Ramos (cell line): ENCODE data around the gene DLGAP1.
"Not testable (repeated sequence)": the region's sequence is repeated elsewhere in the genome, so short reads cannot be mapped to it uniquely, and the experiment has no call there.

Experiments used
- in situ Hi-C: fragments of 300-500 bp; cut with MboI; formaldehyde crosslinking; loops from one replicate; pipeline ENCODE4 v1.14.3; 2022; ENCODE audit warnings: low sequenced_read_pairs; ENCODE audit not compliant: unreplicated experiment

Gene DLGAP1

DNA sequence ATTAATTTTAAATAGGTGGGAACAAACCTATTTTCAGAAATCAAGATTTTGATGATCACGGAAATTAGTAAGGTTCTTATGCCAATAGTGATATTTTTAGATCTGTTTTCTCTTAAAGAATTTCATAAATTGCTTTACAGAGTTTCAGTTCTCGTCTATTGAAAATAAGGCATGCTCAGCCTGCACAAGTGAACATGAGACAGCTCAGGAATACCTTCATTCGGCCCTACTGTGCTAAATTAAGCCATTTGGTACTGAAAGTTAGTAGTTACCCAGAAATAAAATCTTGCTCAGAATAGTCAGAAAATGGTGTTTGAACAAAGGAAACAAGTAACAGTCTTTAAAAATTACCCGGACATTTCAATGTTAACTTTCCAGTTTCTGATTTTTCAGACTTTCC lies 60.4 kb downstream of the DLGAP1 start:
- in situ Hi-C loops = no loop called here

DNA sequence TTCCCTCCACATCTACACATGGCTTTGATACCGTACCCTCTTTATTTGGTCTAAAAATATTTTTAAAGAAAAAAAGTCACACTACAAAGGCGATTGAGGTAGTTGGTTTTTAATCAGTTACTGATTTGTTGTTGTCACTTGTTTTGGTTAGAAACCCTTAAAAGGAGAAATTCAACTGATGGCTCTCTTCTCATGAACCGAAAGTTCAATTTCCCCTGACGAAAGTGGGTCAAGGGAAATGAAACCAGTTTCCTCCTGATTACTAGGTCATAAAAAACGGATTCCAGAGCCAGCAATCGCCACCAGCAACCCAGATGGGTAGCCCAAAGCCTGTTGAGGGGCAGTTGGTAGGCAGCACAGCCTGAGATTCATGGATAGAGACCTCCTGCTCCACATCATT lies 63.2 kb downstream of the DLGAP1 start:
- in situ Hi-C loops = no loop called here

DNA sequence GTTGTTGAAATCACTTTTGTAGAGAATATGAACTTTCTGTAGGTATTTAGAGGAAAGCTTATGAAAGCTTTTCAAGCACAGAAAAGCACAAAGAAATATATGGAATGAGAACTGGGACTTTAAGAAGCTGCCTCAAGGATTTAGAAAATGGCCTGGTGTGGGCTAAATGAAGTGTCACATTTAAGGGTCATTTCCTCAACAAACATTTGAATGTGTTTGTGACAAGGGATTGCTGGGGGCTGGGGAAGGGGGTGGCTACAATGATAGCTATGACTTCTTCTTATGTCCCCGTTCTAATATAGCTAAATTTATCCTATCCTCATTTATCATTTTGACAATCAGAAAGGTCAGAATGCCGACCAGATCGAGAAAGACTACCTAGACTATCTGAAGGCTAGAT lies 69.2 kb downstream of the DLGAP1 start:
- in situ Hi-C loops = no loop called here

DNA sequence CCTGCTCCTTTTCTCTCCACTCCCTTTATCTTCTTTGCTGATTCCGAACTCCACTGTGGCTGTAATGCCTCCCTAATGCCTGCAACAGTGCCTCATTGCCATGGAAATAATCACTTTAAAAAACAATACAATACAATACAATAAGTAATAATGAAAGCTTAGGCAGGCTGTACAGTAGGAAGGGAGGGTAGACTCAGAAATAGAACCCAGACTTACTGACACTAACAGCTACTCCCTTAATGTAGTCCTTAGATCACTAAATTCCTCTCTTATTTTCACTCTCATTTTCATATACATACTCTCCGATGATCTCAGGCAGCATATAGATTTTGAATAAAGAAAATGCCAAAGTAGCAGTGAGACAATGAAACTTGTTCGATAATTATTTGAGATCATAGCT lies 70.2 kb downstream of the DLGAP1 start:
- in situ Hi-C loops = no loop called here

DNA sequence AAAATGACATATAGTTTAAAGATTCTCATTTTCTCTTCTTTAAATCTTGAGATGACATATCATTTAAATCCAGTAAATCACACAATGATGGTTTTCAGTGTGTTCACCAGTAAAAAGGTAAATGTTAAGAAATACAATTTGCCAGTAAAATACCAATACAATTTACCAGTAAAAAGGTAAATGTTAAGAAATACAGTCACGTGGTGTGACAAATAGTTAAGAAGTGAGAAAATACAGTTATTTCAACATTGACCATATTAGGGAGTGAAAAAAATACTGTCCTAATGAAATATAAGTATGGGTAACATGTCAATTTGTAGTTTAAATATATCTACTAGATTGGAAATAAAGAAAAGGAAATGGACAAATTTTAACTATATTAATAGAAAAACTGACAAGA lies 80.5 kb downstream of the DLGAP1 start:
- in situ Hi-C loops = no loop called here

DNA sequence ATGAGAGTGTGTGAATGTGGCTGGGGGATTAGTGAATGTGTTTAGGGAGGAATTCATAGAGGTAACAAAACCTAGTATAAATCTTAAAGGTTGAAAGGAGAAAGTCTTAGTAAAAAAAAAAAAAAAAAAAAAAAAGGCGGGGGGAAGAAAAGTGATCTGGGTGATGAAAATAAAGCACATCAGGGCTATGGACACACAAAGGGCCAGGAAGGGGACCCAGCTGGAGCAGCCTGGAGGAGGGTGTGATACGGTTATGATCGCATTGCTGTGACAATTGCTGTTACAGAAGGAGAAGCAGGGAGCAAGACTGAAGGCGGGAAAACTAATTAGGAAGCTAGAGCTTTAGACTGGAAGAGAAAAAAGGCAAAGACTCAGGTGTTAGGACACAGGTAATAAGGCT lies 85.4 kb downstream of the DLGAP1 start:
- in situ Hi-C loops = no loop called here

DNA sequence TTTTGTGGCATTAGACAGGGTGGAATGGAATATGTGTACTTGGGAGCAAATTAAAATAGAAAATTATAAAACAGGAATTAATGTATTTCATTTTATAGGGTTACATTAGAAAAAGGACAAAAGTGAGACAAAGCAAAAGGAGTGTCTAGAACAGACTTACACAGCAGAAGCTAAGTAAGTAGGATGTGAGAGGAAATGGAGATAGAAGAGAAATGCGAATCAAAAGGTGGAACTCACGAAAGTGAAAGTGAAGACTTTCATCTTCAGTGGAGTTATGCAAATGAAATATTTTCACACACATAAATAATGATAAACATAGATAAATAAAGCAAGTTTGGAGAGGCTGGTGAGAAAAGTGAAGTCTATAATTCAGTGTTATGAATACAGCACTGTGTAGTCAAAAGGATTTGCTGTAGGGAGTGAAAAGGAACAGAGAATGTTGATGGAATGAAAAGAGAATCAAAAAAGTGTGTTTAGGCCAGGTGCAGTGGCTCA lies 94.8 kb downstream of the DLGAP1 start:
- in situ Hi-C loops = no loop called here

DNA sequence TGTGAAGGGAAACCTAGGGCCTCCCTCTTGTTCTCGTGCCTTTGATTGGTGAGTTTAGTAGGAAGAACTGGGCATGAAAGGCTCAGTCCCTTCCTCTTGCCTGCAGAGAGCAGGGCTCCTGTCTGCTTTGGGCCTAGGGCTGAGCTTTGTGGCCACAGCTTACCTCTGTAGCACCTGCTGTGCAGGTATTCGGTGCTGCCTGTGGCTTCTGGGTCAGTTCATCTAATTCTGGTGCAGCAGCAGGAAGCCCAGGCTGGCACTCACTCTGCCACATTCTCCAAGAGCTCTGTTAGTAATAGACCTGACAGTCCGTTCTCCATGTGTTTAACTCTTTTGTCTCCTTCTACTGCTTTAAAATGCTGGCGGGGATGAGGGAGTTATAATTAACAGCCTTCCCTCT lies 96.5 kb downstream of the DLGAP1 start:
- in situ Hi-C loops = no loop called here

DNA sequence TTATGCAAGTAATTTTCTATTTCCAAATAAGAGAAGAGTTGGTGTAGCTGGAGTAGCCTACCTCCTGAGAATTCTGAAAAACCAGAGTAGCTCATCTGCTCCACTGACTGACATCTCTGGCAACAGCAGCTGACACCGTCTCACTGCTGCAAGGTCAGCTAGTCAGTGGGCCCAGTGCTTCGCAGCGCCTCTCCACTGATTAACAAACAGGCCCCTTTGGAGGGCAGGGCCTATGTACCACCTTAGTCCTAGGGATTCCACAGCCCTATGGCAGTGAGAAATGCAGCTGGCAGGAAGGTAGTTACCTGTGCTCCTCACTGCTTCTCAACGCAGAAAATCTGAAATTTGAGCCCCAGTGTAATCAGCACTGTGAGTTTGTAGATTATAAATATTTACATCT lies 97.5 kb downstream of the DLGAP1 start:
- in situ Hi-C loops = no loop called here

DNA sequence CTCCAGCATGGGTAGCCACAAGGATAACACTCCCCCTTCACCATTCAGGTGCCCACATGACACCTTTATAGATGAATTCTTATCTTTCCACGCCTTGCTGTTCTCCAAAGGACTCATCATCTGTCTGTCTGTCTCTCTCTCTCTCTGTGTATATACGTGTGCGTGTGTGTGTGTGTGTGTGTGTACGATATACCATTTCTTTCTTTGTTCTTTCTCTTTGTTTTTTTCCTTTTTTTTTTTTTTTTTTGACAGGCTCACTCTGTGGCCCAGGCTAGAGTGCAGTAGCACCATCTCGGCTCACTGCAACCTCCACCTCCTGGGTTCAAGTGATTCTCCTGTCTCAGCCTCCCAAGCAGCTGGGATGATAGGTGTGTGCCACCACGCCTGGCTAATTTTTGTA lies 98.2 kb downstream of the DLGAP1 start:
- in situ Hi-C loops = no loop called here

DNA sequence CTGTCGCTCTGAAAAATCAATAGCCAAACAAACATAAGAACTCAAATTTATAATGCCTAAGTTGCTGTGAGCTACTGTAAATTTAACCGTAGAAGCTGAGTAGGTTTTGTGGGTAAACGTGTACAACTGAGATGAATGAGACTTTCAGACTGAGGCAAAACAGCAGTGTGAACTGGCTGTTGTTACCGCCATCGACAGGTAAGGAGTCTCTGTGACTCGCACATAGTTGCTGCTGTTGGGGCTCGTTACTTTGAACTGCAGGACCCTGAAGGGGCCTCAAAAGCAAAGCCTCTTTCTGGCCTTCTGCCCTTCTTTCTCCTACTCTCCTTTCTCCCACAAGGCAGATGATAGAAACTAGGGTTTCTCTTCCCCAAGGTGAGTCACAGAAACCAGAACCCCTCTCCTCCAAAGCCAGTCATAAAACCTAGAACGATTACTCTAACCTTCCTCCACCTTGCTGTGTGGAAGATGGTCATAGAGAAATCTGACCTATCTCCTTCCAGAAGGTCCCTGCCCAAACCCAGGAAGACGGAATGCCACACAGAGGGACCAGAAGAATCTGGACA lies 101.2 kb downstream of the DLGAP1 start:
- in situ Hi-C loops = no loop called here

DNA sequence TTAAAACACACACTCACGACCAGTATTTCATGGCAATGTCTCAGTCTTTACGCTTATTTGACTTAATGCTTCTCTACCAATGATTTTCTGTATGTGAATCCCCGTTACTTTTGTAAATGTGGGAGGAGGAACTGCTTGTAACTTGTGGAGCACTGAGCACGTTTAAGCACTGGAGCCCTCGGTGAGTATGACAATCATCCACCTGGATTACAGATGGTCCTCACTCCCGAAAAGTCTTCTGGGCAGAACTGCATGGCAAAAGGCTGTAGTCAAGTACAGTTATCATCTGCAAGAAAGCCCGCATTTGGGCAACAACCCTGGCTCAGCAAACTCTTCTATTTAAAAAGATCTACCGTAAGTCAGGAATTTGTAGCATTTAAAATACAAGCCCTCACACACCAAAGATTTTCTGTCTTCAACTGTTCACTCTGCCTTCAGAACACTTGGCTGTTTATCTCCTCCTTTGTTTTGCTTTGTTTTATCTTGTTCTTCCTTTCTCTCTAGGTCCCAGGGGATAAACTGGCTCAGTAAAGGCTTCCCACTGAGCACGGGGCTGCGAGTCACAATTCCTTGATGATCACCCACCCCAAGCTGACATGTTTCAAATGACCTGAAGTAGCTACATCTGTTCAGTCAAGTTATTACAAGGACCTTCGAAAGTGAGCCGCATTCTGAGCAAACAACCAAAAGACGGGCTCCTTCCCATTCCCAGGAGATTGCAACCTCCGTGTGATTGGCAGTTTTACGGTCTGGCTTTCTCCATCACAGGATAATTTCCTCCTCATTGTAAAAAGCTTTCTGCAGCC lies 102.2 kb downstream of the DLGAP1 start:
- in situ Hi-C loops = no loop called here

DNA sequence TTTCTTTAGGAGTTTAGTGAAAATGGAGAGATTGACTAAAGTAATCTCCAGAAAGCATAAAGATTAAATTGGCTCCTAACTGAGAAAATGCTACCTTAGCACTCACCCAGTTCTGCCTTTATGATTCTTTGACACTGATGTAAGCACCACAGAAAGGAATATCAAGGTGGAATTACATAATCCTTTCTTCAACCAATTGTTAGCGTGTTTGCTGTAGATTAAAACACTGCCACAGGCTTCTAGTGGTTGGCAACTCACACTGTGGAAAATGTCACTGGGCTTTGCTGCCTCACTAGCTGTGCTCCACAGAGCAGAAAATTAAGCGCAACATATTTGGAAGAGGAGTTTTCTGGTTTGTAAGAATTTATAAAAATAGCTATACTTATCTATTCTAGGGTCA lies 104.1 kb downstream of the DLGAP1 start:
- in situ Hi-C loops = no loop called here

DNA sequence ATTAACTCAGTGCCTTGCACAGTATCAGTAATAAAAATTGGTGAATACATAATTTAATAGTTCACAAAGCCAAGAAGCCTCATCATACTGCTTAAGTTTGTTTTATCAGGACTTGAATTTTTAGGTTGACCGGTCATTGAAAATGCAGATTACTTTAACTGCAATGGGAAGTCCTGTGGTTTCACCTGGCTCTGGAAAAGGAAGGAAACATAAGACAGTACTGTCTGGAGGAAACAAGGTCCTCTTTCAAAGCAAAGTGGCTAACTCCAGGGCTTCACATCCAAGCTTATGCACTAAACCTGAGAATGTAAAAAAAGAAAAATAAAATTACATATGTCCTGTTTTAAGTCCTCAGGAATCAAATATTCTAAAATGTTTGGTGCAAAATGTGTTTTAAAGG lies 119.7 kb downstream of the DLGAP1 start:
- in situ Hi-C loops = no loop called here

DNA sequence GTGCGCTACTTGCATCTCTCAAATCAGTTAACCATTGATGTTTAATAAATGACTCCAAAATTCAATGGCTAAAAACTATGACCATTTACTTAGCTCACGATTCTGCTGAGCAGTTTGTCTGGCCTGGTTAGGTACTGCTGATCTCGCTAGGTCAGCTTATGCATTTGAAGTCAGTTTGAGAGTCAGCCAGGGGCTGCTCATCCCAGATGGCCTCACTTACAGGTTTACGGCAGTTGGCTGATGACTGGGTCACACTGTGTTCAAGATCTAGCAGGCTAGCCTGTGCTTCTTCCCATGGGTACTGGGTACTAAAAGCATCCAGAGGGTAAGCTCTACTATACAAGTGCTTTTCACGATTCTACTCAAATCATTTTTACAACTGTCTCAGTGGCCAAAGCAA lies 122.1 kb downstream of the DLGAP1 start:
- in situ Hi-C loops = no loop called here

DNA sequence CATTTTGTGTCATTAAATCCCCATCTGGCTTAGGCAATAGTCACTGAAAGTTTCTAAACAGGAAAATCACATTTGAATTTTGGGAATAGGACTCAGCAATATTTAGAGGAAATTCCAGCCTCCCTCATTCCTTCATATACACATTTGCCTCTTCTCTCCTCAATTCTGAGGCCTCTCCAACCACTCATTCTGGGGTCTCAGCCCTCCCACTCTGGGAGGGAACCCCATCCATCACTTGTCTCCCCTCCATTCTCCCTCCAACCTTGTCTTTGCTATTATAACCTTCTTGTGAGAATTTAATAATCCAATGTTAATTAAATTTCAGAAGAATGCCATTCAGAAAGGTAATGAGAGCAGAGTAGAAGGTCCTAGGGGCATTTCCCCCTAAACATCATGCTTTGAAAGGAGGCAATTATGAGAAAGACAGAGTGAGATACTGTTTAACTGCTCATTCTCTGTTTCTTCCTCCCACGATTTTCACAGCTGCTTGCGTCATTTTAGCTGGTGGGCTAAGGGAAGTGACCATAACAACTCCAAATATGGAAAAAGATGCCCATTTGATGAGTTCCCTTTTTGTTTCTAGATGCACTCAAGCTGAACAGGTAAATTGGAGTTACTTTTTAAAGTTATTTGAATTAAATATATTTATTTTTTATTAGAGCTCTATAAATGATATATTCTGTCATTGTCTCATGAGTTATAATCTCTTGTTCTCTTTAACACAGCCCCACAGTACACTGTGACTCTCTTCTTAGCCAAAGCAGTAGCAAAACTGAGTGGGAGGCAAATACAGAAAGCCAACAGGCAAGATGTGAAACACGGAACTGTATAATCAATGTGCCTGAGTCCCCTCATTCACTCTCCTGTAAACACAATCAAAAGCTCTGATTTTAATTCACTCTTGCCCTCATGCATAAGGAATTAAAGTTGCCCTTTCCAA lies 135.1 kb downstream of the DLGAP1 start:
- in situ Hi-C loops = no loop called here

DNA sequence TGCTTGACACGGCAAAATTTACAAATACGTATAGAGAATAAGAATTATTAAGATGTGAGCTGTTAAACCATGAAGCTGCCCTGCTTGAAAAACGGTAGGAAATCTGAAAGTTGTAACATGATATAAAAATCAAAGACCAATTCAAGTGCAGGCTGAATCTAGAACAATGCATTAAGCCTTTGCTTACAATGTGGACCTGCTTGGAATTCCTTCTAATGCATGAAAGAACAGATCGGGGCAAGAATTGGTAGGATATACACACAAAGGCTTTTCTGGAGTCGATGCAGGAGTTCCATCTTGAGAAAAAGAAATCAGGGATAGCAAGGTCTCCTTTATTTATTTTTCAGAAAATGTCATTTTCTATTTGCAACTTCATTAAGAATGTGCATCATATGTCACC lies 136.8 kb downstream of the DLGAP1 start:
- in situ Hi-C loops = no loop called here

DNA sequence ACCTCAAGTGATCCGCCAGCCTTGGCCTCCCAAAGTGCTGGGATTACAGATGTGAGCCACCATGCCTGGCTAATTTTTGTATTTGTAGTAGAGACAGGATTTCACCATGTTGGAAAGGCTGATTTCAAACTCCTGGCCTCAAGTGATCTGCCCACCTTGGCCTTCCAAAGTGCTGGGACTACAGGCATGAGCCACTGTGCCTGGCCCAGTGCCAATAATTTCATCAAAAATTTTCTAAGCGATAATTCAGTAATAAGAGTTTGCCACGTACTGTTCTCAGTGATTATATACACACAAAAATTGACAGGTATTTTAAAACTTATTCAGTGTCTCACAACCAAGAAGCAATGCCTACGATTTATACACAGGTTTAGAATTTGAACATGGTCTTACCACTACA lies 143.2 kb downstream of the DLGAP1 start:
- in situ Hi-C loops = not testable (repeated sequence)

DNA sequence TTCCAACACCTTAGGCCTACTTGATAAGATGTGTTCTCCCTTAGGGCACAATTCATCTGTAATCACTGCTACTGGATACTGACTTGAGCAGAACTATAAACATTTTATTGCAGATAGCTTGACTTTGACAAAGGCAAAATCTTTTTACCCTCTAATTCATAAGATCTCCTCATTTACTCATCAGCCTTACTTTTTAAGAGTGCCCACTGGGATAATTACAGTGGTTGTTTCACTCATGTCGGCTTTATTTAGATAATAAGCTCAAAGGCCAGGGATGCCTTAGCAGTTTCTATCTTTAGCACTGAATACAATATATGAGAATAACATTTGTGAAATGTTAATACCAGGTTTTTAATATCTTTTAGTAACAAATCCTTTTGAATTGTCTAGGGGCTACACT lies 144.0 kb downstream of the DLGAP1 start:
- in situ Hi-C loops = no loop called here

DNA sequence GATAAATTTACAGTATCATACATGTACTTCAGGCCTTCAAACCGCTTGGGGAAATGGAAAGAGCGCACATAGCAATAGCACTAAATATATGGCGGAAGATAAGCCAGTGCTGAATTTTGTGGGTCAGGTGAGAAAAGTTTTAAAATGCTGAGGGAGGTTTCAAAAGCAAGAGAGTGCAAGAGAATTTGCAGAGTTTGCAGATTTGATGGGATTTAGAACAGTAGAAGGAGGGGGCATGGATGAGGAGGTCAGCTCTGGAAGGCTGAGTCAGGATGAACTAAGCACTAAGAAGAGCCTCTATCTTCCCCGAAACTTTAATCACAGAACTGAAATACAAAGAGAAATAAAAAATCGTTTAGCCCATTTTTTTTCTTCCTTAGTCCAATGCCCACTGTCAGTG lies 145.9 kb downstream of the DLGAP1 start:
- in situ Hi-C loops = no loop called here

DNA sequence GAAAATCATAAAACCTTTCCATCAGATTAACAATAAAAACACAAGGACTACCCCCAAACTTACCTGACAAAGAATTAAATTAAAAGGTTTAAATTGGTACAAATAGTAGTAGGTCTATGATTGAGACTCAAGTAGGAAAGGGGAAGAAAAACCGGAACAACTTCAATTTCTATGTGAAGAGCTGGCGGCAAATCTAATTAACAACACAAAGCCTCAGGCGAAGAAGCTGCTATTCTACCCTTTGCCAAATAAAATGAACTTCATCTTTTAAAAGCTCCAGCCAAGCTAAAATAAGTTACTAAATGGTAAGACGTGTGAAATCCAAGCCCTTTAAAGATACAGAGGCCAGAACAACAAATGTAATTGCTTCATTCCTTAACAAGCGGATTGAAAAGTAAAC lies 146.5 kb downstream of the DLGAP1 start:
- in situ Hi-C loops = no loop called here
